HCT116 (cell line): ENCODE results near the gene OR4C15. TPM values are rescaled to one million over a fixed set of nuclear protein-coding genes. Genes with fewer than 3 reads are reported as not detected.

Experiments
- ATAC-seq: fragments of 200-7000 bp; cut with Tn5 transposase; 2 replicates; pipeline ENCODE4 v1.9.1; 2020; ENCODE audit warnings: mild to moderate bottlenecking, moderate library complexity
- Bru-seq: library from RNA; stranded (reverse); fragments of 400-500 nt; gene quantifications from one replicate; lab custom pipeline; 2021; lab: Mats Ljungman, UMichigan
- BruChase-seq, 2 experiments: library from RNA; stranded (reverse); fragments of 400-500 nt; gene quantifications; one replicate each; lab custom pipeline; 2021; lab: Mats Ljungman, UMichigan
- BruUV-seq: library from RNA; stranded (reverse); fragments of 400-500 nt; replicated peaks from 2 replicates; lab custom pipeline; 2021; lab: Mats Ljungman, UMichigan
- CTCF ChIA-PET: fragments of 300-600 bp; sonication (Branson Sonifier 250); formaldehyde crosslinking; loops from one replicate; lab custom pipeline; 2021; ENCODE audit warnings: antibody characterized with exemption; lab: Charles Lee
- POLR2A ChIA-PET: fragments of 300-600, 350-600 bp; sonication (Branson Sonifier 250); formaldehyde crosslinking; loops from one replicate; lab custom pipeline; 2021; ENCODE audit warnings: antibody characterized with exemption; lab: Charles Lee
- RAD21 ChIA-PET, 2 experiments: fragments of 300-600 bp; sonication (Branson Sonifier 250); formaldehyde crosslinking; loops; one replicate each; lab custom pipeline; 2023; ENCODE audit warnings: low total read pairs in 2 of 2; ENCODE audit not compliant: uncharacterized antibody in 2 of 2, unreplicated experiment in 2 of 2, low non-redundant PET in 1 of 2; lab: Charles Lee
- DNase-seq: peaks from one replicate; pipeline ENCODE4 v3.0.0-alpha.2; 2010; ENCODE audit warnings: low read depth, low spot score
- H2AFZ ChIP-seq: fragments of 200-600 bp; shearing (Covaris generic), sonication (generic); 2 replicates; pipeline ENCODE4 v1.6.1; 2017; ENCODE audit warnings: low read depth, mixed run types, mixed read lengths, antibody characterized with exemption, low read length; ENCODE audit not compliant: poor library complexity, severe bottlenecking
- H3K27ac ChIP-seq: 2 replicates; pipeline ENCODE4 v1.5.1; 2012; ENCODE audit warnings: low read depth, low read length
- H3K27me3 ChIP-seq: fragments of 200-600 bp; sonication (generic); 2 replicates; pipeline ENCODE4 v1.6.1; 2016; ENCODE audit warnings: mixed run types, low read length, mixed read lengths; ENCODE audit not compliant: insufficient read depth
- H3K36me3 ChIP-seq, 2 experiments: fragments of 200-500 bp in 1 of 2; fragments of 200-600 bp in 1 of 2; sonication (Bioruptor generic) in 1 of 2; sonication (generic) in 1 of 2; 2 replicates each; pipeline versions ENCODE4 v1.5.1 to v1.6.1; 2014 to 2016; ENCODE audit warnings: low read length in 2 of 2, inconsistent platforms in 1 of 2, mixed read lengths in 1 of 2, mixed run types in 1 of 2; ENCODE audit not compliant: insufficient read depth in 2 of 2, control insufficient read depth in 1 of 2
- H3K4me1 ChIP-seq, 2 experiments: fragments of 200-600 bp in 1 of 2; sonication (generic) in 1 of 2; 2 replicates each; pipeline versions ENCODE4 v1.5.1 to v1.6.1; 2012 to 2017; ENCODE audit warnings: low read length in 2 of 2, inconsistent platforms in 1 of 2, mild to moderate bottlenecking in 1 of 2, mixed read lengths in 1 of 2, mixed run types in 1 of 2, moderate library complexity in 1 of 2; ENCODE audit not compliant: insufficient read depth in 2 of 2, control insufficient read depth in 1 of 2
- H3K4me2 ChIP-seq: fragments of 200-600 bp; sonication (generic); 2 replicates; pipeline ENCODE4 v1.6.1; 2017; ENCODE audit warnings: mixed run types, low read length, mixed read lengths
- H3K4me3 ChIP-seq, 2 experiments: fragments of 200-600 bp in 1 of 2; sonication (generic) in 1 of 2; replicated peaks in 1 of 2; 2 replicates each; pipeline ENCODE4 v1.5.1; 2011 to 2016; ENCODE audit warnings: low read length in 2 of 2, control low read depth in 1 of 2, low read depth in 1 of 2, mild to moderate bottlenecking in 1 of 2, mixed read lengths in 1 of 2, mixed run types in 1 of 2
- H3K79me2 ChIP-seq: fragments of 200-600 bp; sonication (generic); 2 replicates; pipeline ENCODE4 v1.6.1; 2017; ENCODE audit warnings: mild to moderate bottlenecking, mixed run types, low read length, moderate library complexity, mixed read lengths; ENCODE audit not compliant: insufficient read depth
- H3K9ac ChIP-seq: fragments of 200-600 bp; sonication (generic); 2 replicates; pipeline ENCODE4 v1.6.1; 2016; ENCODE audit warnings: low read length, mixed read lengths
- H3K9me2 ChIP-seq: fragments of 200-600 bp; sonication (generic), shearing (Covaris generic); 2 replicates; pipeline ENCODE4 v1.6.1; 2017; ENCODE audit warnings: mixed run types, mild to moderate bottlenecking, moderate library complexity; ENCODE audit not compliant: insufficient read depth
- H3K9me3 ChIP-seq, 2 experiments: fragments of 200-500 bp in 1 of 2; fragments of 200-600 bp in 1 of 2; sonication (Bioruptor generic) in 1 of 2; sonication (generic) in 1 of 2; 2 replicates each; pipeline ENCODE4 v1.6.1; 2014 to 2017; ENCODE audit warnings: low read length in 2 of 2, mixed read lengths in 2 of 2, inconsistent platforms in 1 of 2, low read depth in 1 of 2, mild to moderate bottlenecking in 1 of 2, mixed run types in 1 of 2, moderate library complexity in 1 of 2; ENCODE audit not compliant: control insufficient read depth in 1 of 2, insufficient read depth in 1 of 2
- H4K20me1 ChIP-seq: fragments of 200-600 bp; sonication (generic), shearing (Covaris generic); 2 replicates; pipeline ENCODE4 v1.6.1; 2017; ENCODE audit warnings: mixed run types, mild to moderate bottlenecking, moderate library complexity; ENCODE audit not compliant: insufficient read depth
- ATF3 ChIP-seq: IDR thresholded peaks from 2 replicates; pipeline ENCODE4 v1.6.1; 2012
- CBX3 ChIP-seq: IDR thresholded peaks from 2 replicates; pipeline ENCODE4 v1.6.1; 2012; ENCODE audit warnings: low read depth
- CTCF ChIP-seq, 3 experiments: fragments of 200-600 bp in 1 of 3; sonication (generic) in 1 of 3; IDR thresholded peaks in 2 of 3; conservative IDR thresholded peaks in 1 of 3; 2 replicates each; pipeline ENCODE4 v1.5.1; 2012 to 2017; ENCODE audit warnings: low read depth in 2 of 3, low read length in 2 of 3, antibody characterized with exemption in 1 of 3, borderline replicate concordance in 1 of 3, control low read depth in 1 of 3, mild to moderate bottlenecking in 1 of 3, mixed read lengths in 1 of 3, mixed run types in 1 of 3, moderate library complexity in 1 of 3; ENCODE audit not compliant: insufficient read depth in 1 of 3
- EGR1 ChIP-seq: IDR thresholded peaks from 2 replicates; pipeline ENCODE4 v1.6.1; 2012; ENCODE audit warnings: low read depth
- ELF1 ChIP-seq: IDR thresholded peaks from 2 replicates; pipeline ENCODE4 v1.6.1; 2012; ENCODE audit warnings: low read depth, borderline replicate concordance
- EZH2phosphoT487 ChIP-seq: fragments of 200-600 bp; IDR thresholded peaks from 2 replicates; pipeline ENCODE4 v1.6.1; 2018; ENCODE audit warnings: antibody characterized with exemption, borderline replicate concordance
- MAX ChIP-seq: IDR thresholded peaks from 2 replicates; pipeline ENCODE4 v1.6.1; 2012
- POLR2A ChIP-seq: IDR thresholded peaks from 2 replicates; pipeline ENCODE4 v1.7.0; 2011; ENCODE audit warnings: borderline replicate concordance; ENCODE audit not compliant: insufficient read depth, insufficient read length; ENCODE audit errors: extremely low read depth
- SIN3A ChIP-seq: IDR thresholded peaks from 2 replicates; pipeline ENCODE4 v1.6.1; 2012; ENCODE audit warnings: low read depth
- SP1 ChIP-seq: IDR thresholded peaks from 2 replicates; pipeline ENCODE4 v1.6.1; 2012; ENCODE audit warnings: low read depth
- SRF ChIP-seq: IDR thresholded peaks from 2 replicates; pipeline ENCODE4 v1.6.1; 2012; ENCODE audit warnings: low read depth
- TCF7L2 ChIP-seq: IDR thresholded peaks from 2 replicates; pipeline ENCODE4 v1.7.0; 2011; ENCODE audit warnings: borderline replicate concordance, inconsistent platforms; ENCODE audit not compliant: insufficient read depth, insufficient read length; ENCODE audit errors: extremely low read depth
- YY1 ChIP-seq: IDR thresholded peaks from 2 replicates; pipeline ENCODE4 v1.6.1; 2011; ENCODE audit warnings: low read length, low read depth, moderate library complexity, mild to moderate bottlenecking; ENCODE audit not compliant: insufficient replicate concordance; ENCODE audit errors: extremely low read depth
- ZBTB33 ChIP-seq: IDR thresholded peaks from 2 replicates; pipeline ENCODE4 v1.6.1; 2011; ENCODE audit warnings: mild to moderate bottlenecking, low read length, moderate library complexity; ENCODE audit not compliant: insufficient replicate concordance; ENCODE audit errors: extremely low read depth
- ZFX ChIP-seq: fragments of 450-650 bp; IDR thresholded peaks from 2 replicates; pipeline ENCODE4 v1.6.1; 2017
- ZNF274 ChIP-seq: fragments of 200-500 bp; sonication (Bioruptor generic); IDR thresholded peaks from 2 replicates; pipeline ENCODE4 v1.6.1; 2014; ENCODE audit warnings: mild to moderate bottlenecking, low read depth, low read length, inconsistent platforms
- intact Hi-C: fragments of 100-400 bp; cut with micrococcal nuclease; formaldehyde crosslinking; loops from 2 replicates; pipeline ENCODE4 v1.10.0; 2022
- long read RNA-seq: library from polyadenylated mRNA; unstranded; transcript quantifications from one replicate; pipeline ENCODE4 v2.0.0, GENCODE V29; 2021; ENCODE audit not compliant: unreplicated experiment
- polyA plus RNA-seq: library from polyadenylated mRNA; unstranded; fragments of >200 nt; gene quantifications from 2 replicates; pipeline ENCODE4 v1.2.1, GENCODE V29; 2012; ENCODE audit warnings: missing spikeins
- total RNA-seq: library from RNA; stranded (reverse); gene quantifications from one replicate; pipeline ENCODE4 v1.2.1, GENCODE V29; 2021; ENCODE audit not compliant: unreplicated experiment

The OR4C15 gene
- not detected for total RNA-seq
- polyA plus RNA-seq: not detected in 2 replicates
- Bru-seq, nascent RNA: not detected
- not detected for BruChase-seq, experiment 1, labeled RNA remaining after a 6-hour chase
- BruChase-seq, experiment 2, labeled RNA remaining after a 2-hour chase: not detected
- long read RNA-seq: 0 reads

- Histone ChIP-seq H4K20me1 (no peaks in the 10 kb centered on the region), H3K4me1 (no peaks in the 10 kb centered on the region), H3K27me3 (no peaks in the 10 kb centered on the region), H3K4me3 (no peak within 1 kb of the TSS), H3K9me2 (no peaks in the 10 kb centered on the region), H3K4me2 (no peak within 1 kb of the TSS), H3K79me2 (no peaks in the 10 kb centered on the region), H3K9me3 (peaks cover 0 to 17% of the 10 kb centered on the region in 2 experiments; a peak in 2 of 4 replicates), H3K27ac (no peak within 1 kb of the TSS), H3K9ac (no peak within 1 kb of the TSS), H3K36me3 (no peaks in the 10 kb centered on the region), H2AFZ (no peak within 1 kb of the TSS)
- intact Hi-C loops: no loop called here
- DNase-seq (no peak), ATAC-seq (no peak)
- RAD21 ChIA-PET: no interaction called here
- CTCF ChIA-PET: no interaction called here
- no peak for TF ChIP-seq ZFX
- TF ChIP-seq ATF3: no peak
- no peak for TF ChIP-seq MAX
- no peak for TF ChIP-seq ZBTB33
- POLR2A ChIA-PET: no interaction called here
- no TSS peak for BruUV-seq
Measured at GRCh38 chr11:55554169-55554568, at the start of gene OR4C15. TSS of gene OR4C15 (plus strand) at chr11:55554469. CDS start at chr11:55554469, 0 bp downstream.

- no peaks in the 10 kb centered on the region for H3K4me1 ChIP-seq
- DNase-seq (no peak), ATAC-seq (no peak)
- no peak within 1 kb of the TSS for H2AFZ ChIP-seq
- no TSS peak for BruUV-seq
- no peaks in the 10 kb centered on the region; a peak in 1 of 4 replicates for H3K36me3 ChIP-seq
- H3K79me2 ChIP-seq: no peaks in the 10 kb centered on the region
- ChIA-PET CTCF (no interaction called here), POLR2A (no interaction called here), RAD21 (no interaction called here)
- no peak within 1 kb of the TSS for H3K27ac ChIP-seq
- no peak within 1 kb of the TSS for H3K4me2 ChIP-seq
- intact Hi-C loops: no loop called here
- H4K20me1 ChIP-seq: no peaks in the 10 kb centered on the region
- H3K9me3 ChIP-seq: peaks cover 11 to 27% of the 10 kb centered on the region in 2 experiments; a peak in 3 of 4 replicates
- no peaks in the 10 kb centered on the region for H3K27me3 ChIP-seq
- H3K9me2 ChIP-seq: no peaks in the 10 kb centered on the region
- H3K9ac ChIP-seq: no peak within 1 kb of the TSS
- no peak within 1 kb of the TSS for H3K4me3 ChIP-seq
- TF ChIP-seq EZH2phosphoT487 (no peak), SIN3A (no peak), CBX3 (no peak), POLR2A (no peak), EGR1 (no peak), SP1 (no peak), ZNF274 (no peak), CTCF (IDR thresholded peaks at IDR 0.05 in 2 of 3, conservative IDR thresholded peaks at IDR 0.05 in 1 of 3; ENCODE audit: borderline replicate concordance in 1 of 3, insufficient read depth in 1 of 3, low read depth in 2 of 3, low read length in 2 of 3) (no peak), ATF3 (no peak), ELF1 (no peak), SRF (no peak), YY1 (no peak), TCF7L2 (no peak)
Measured at GRCh38 chr11:55571828-55572227, 17.6 kb downstream of the OR4C15 start, which contains the start of gene OR4C16. TSS of gene OR4C16 (plus strand) at chr11:55572128. CDS start at chr11:55572128, 0 bp downstream.
